NT2/D1 (cell line): Measurements from ENCODE around the gene AMOT.

Source experiments
- SUZ12 ChIP-seq: IDR thresholded peaks from 2 replicates; pipeline ENCODE4 v1.6.1; 2011; ENCODE audit not compliant: insufficient read length, insufficient read depth; ENCODE audit errors: extremely low read depth
- ZNF274 ChIP-seq: IDR thresholded peaks from 2 replicates; pipeline ENCODE4 v1.6.1; 2011; ENCODE audit warnings: mild to moderate bottlenecking, low read depth, low read length

GRCh38 chrX:112803060-112803459, 37.6 kb downstream of the AMOT start:
- TF ChIP-seq SUZ12, result no peak
- TF ChIP-seq ZNF274, result no peak
